ENCODE results near the gene NR3C2. TPM values are rescaled to one million over a fixed set of nuclear protein-coding genes. Genes with fewer than 3 reads are reported as not detected.

Gene NR3C2
- 0.15 and 0.19 TPM in 2 replicates for total RNA-seq

GRCh38 chr4:148441986-148442831 lies at the start of gene NR3C2:
Gene NR3C2, minus strand, starts transcription at chr4:148442414.

Data from cardiac ventricle fibroblast (primary cell).